Activated naive CD4-positive, alpha-beta T cell treated with Interleukin-2 at 50 U/mL for 16 hours (primary cell): ENCODE results near the gene TNS3.
"Not testable (repeated sequence)": the region's sequence is repeated elsewhere in the genome, so short reads cannot be mapped to it uniquely, and the experiment has no call there.

Experiments used
- DNase-seq: peaks from one replicate; pipeline ENCODE4 v3.0.0-alpha.2; 2020

Gene TNS3

GRCh38 chr7:47266131-47266706, 315.7 kb downstream of the TNS3 start:
- DNase-seq = no peak

GRCh38 chr7:47265621-47266020, 316.3 kb downstream of the TNS3 start:
- no peak for DNase-seq

- no peak for DNase-seq
Observed at GRCh38 chr7:47264021-47264651, 317.8 kb downstream of the TNS3 start.

- DNase-seq = no peak
Observed at GRCh38 chr7:47262881-47263280, 319.0 kb downstream of the TNS3 start.

- not testable (repeated sequence) for DNase-seq
Observed at GRCh38 chr7:47262160-47262559, 319.8 kb downstream of the TNS3 start.

GRCh38 chr7:47260270-47260669, 321.6 kb downstream of the TNS3 start:
- no peak for DNase-seq

GRCh38 chr7:47259682-47260081, 322.2 kb downstream of the TNS3 start:
- DNase-seq = no peak

DNA sequence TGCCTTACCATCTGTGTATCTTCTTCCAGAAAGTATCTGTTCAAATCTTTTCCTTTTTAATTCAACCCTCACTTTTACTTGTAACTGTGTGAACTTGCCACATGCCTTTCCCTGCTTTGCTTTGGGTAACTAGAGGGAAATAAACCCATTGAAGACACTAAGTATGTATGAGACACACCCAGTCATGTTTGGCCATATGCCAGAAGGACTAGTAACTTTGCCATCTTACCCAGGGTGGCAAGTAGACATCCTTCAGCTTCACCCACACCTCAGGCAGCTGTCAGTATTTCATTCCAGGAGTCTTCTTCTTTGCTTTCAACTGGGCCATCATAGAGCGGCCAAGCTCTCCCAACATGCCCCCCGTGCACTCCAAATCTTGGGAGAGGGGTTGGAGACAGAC, 323.1 kb downstream of the TNS3 start:
- DNase-seq = no peak

DNA sequence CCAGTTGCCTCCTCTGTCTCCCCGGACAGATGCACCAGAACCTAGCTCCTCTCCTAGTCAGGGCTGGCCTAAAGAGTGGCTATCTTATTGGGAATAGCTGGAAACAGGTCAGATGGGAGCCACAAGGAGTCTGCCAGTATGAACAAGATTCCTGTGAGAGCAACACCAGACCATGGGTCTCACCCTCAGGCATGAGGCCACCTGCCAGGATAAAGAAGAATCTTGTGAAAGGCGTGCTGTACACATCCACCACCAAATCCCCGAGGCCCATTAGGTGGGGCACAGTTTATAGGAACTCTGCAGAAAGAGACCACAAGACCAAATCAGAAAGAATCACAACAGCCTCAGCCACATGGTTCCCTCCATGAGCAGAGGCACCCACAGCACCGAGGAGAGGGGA, 325.9 kb downstream of the TNS3 start:
- DNase-seq = no peak

DNA sequence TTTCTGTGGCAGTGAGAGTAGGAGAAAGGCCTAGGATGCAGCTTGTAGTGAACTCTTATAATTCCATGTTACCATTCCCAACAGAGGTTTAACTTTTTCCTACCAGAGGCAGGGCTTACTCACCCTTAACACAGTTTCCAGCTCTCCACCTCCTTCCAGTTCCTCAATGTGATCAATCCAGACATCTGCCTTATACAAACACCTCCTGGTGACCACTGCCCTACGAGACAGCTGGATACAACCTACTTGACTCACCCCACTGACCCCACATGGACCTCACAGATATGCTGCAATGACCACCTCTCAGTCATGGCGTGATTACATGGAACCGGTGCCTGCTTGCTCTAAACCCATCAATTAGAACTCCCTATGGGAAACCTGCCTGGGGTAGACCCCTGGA, 326.5 kb downstream of the TNS3 start:
- no peak for DNase-seq

DNA sequence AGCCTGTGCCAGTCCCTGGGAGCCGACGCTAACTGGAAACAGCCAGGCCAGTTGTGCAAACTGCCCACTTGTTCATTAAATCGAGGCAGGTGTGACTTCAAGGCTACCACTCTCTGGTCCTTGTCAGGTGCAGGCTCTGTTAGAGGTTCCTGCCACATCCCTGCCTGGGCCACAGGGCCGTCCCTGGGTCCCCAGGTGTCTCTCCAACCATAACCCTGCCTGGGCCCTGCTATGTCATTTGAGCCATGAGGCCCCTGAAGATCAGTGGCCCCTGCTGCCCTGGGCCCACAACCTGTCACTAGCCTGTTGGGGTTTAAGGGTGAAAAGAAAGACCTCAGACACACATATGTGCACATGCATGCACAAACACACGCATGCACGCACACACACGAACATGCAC, 326.9 kb downstream of the TNS3 start:
- no peak for DNase-seq

DNA sequence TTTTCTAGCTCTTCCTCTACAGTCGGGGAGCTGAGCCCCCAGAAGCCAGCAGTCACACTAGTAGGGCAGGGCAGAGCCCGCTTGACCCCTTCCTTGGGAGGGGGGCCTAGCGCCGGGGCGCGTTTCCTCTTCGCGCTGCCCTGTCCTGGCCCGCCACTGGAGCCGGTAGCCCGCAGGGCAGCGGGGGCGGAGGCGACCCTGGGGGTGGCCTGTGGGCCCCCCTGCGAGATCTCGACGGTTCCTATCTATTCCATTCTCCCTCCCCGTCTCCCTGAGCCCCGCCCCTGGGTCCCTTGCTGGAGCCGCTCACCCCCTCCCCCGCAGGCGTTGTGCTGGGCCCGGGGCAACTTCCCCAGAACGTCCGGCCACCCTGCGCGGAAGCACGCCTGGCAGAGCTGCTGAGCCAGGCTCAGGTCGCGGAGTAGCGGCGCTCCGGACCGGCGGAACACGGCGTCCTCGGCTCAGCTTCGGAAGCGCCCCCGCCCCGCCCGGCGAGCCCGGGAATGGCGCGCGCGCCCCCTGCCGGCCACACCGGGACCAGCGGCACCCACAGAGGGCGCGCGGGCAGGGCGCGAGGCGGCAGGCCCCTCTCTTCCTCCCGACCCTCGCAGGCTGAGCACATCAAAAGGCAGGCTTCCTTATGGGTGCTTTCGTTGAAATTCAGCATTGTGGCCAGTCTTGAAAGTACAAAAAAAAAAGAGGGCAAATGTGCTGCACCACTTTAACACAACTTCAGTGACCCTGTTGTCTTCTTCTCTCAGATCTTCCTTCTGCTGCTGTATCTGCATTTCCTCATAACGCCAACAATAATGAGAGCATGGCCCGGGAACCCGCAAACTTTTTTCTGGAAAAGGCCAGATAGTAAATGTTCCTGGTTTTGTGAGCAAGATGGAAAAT, 327.6 kb downstream of the TNS3 start:
- DNase-seq = peak; percentile 20

GRCh38 chr7:47253650-47254080, 328.2 kb downstream of the TNS3 start:
- DNase-seq = no peak

- no peak for DNase-seq
Observed at GRCh38 chr7:47252675-47253074, 329.2 kb downstream of the TNS3 start.

- DNase-seq = no peak
Observed at GRCh38 chr7:47249361-47249760, 332.6 kb downstream of the TNS3 start.

GRCh38 chr7:47248797-47249196, 333.1 kb downstream of the TNS3 start:
- DNase-seq = no peak

DNA sequence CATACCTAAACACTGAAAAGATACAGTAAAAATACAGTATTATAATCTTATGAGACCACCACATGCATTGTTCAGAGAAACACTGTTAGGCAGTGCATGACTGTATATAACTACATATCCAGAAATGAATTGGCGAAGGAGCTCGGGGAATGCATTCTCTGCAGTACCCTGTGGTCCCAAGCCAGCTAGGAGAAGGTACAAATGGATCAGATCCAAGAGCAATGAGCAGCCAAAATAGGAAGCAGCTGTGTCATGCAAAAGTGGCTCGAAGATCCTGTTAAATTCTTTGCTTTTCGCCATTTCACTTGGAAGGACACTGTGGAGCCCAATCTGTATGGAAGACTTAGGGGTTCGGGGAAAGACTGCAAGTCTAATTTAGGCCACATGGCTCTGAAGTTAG, 334.8 kb downstream of the TNS3 start:
- DNase-seq = no peak

- DNase-seq = no peak
Observed at GRCh38 chr7:47244692-47245091, 337.2 kb downstream of the TNS3 start.

DNA sequence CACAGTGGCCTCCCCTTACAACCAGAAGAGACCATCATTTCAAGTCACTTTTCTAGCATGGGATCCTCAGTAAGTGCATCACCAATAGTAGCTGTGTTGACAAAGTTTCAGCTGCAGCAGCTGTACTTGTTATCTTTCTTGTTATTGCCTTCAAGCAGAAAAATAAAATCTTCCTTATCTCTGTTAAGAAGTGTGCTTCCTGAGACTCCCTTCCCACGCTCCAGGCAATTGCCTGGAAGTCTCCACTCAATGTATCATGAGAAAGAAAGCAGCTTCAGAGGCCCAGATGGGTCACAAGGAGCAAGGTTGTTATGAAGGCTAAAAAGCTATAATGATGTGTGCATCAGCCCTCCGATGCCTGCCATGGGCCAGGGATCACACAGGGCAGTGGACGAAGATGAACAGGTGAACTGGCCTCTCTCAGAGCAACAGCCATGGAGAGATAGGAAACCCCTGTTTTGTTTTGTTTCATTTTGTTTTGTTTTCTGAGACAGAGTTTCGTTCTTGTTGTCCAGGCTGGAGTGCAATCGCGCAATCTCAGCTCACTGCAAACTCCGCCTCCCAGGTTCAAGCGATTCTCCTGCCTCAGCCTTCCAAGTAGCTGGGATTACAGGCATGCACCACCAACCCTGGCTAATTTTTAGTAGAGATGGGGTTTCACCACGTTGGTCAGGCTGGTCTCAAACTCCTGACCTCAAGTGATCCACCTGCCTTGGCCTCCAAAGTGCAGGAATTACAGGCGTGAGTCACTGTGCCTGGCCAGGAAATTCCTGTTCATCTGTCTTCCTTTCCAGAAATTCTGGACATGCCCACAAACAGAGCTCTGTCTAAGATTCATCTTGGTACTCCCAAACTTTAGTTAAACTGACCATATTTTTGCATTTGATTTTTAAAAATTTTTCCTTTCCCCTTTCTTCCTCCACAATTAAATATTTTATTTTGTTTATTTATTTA, 340.5 kb downstream of the TNS3 start:
- DNase-seq = no peak

GRCh38 chr7:47239931-47240421, 341.9 kb downstream of the TNS3 start:
- no peak for DNase-seq

- no peak for DNase-seq
Observed at GRCh38 chr7:47239034-47239433, 342.9 kb downstream of the TNS3 start.

DNA sequence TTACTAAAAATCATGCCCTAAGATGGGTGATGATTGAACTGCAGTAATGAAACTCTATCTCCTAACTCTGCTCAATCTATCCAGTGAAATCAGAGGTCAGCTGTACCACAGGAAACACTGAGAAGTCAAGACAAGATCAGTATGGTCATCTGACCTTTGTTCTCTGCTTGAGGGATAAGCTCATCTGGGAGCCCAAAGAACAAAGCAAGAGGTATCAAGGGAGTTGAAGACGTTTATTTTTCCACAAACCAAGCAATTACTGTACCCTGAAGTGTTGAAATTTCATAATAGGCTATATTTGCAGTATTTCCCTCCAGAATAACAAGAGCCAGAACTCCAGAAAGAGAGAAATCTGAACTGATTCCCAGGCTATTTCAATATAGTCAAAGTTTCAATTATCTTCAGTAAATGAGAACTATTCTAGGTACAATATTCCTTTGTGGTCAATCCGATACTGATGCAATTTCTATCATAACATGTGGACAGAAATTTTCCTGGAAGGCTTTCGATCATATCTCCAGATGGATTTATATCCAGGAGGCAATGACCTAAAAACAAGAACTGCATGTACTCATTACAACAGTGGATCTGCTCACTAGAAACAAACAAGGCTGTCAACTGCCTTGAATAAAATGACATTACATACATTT, 345.3 kb downstream of the TNS3 start:
- DNase-seq = no peak
